Astrocyte of the cerebellum (primary cell): ENCODE data around the gene TRPV2.
A peak's percentile ranks its signal among the peaks of the same experiment; 100 is the strongest.

ENCODE experiments used
- DNase-seq: peaks from one replicate; pipeline ENCODE4 v3.0.0-alpha.2; 2011; ENCODE audit warnings: low read depth
- H3K4me3 ChIP-seq: 2 replicates; pipeline ENCODE4 v1.5.1; 2011; ENCODE audit warnings: mild to moderate bottlenecking, low read depth, low read length, moderate library complexity
- in situ Hi-C: cut with HindIII; loops from 2 replicates; pipeline ENCODE4 v1.10.0; 2017; ENCODE audit warnings: low sequenced_read_pairs
- TF ChIP-seq, protein P1 (sequence below): IDR thresholded peaks from 2 replicates; pipeline ENCODE4 v1.5.1; 2012; ENCODE audit warnings: low read length, low read depth, moderate library complexity, mild to moderate bottlenecking; ENCODE audit errors: missing control alignments

TRPV2 gene

GRCh38 chr17:16423226-16423872 lies 8.0 kb downstream of the TRPV2 start:
- TF ChIP-seq, protein P1, sequence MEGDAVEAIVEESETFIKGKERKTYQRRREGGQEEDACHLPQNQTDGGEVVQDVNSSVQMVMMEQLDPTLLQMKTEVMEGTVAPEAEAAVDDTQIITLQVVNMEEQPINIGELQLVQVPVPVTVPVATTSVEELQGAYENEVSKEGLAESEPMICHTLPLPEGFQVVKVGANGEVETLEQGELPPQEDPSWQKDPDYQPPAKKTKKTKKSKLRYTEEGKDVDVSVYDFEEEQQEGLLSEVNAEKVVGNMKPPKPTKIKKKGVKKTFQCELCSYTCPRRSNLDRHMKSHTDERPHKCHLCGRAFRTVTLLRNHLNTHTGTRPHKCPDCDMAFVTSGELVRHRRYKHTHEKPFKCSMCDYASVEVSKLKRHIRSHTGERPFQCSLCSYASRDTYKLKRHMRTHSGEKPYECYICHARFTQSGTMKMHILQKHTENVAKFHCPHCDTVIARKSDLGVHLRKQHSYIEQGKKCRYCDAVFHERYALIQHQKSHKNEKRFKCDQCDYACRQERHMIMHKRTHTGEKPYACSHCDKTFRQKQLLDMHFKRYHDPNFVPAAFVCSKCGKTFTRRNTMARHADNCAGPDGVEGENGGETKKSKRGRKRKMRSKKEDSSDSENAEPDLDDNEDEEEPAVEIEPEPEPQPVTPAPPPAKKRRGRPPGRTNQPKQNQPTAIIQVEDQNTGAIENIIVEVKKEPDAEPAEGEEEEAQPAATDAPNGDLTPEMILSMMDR, result no peak
- no peak overlapping the region for H3K4me3 ChIP-seq
- in situ Hi-C loops, result no loop called here
- DNase-seq, result no peak

DNA sequence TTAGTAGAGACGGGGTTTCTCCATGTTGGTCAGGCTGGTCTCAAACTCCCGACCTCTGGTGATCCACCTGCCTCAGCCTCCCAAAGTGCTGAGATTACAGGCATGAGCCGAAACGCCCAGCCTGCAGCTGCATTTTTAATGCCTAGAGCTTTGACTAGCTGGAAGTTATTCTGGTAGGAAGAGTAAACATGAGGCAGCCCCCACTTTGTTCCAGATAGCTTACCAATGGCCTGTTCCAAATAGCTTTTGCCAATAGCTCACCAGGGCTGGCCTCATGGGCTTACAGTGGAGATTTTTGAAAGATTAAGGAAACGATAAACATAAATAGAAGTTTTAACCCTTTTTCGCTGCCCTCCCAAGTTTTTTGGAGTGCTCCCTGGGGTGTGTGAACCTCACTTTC lies 9.8 kb downstream of the TRPV2 start:
- H3K4me3 ChIP-seq, result no peak overlapping the region
- no peak for DNase-seq
- in situ Hi-C loops, result no loop called here
- TF ChIP-seq, protein P1, result no peak

- TF ChIP-seq, protein P1, result no peak
- no peak for DNase-seq
- in situ Hi-C loops, result no loop called here
- H3K4me3 ChIP-seq, result no peak overlapping the region
Measured at GRCh38 chr17:16425698-16426659, 10.6 kb downstream of the TRPV2 start.

DNA sequence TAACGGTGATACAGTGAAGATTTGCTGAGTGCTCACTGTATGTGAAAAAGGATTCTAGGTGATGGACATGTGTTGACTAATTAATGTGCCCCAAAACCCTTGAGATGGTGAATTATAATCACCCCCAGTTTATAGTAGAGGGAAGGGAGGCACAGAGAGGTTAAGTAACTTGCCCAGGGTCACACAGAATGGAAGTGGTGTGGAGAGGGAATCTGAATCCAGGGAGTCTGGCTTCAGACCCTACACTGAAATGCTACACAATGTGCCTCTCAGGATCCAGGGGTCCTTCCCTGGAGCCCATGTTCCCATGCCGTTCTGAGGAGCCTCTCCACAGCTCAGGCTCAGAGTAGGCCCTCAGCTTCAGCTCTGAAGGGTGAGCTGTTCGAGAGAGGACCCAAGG lies 11.6 kb downstream of the TRPV2 start:
- DNase-seq, result no peak
- in situ Hi-C loops, result no loop called here
- no peak overlapping the region for H3K4me3 ChIP-seq
- TF ChIP-seq, protein P1, result no peak

- no peak for DNase-seq
- in situ Hi-C loops, result no loop called here
- TF ChIP-seq, protein P1, result peak; percentile 61
- no peak overlapping the region for H3K4me3 ChIP-seq
Measured at GRCh38 chr17:16428098-16428882, 12.9 kb downstream of the TRPV2 start.

DNA sequence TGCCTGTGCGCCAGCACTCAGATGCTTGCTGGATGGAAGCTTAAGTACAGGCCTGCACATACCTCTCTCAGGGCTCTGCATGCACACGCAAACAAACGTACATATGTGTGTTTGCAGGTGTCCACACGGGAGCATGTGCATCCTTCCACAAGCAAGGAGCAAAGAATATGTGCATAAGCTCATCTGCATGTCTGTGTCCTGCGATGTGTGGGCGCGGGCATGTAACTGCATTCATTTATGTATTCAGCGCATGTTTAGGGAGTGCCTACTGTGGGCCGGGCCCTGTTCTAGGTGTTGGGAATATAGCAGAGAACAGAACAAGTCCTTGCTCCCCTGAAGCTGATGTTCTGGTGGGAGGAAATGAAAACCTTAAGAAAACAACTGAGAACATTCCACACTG lies 13.7 kb downstream of the TRPV2 start:
- DNase-seq, result no peak
- in situ Hi-C loops, result no loop called here
- TF ChIP-seq, protein P1, result no peak
- H3K4me3 ChIP-seq, result no peak overlapping the region
